Measurements from ENCODE around the gene CDH1.

- no peak for TF ChIP-seq CTCF (conservative IDR thresholded peaks at IDR 0.05; ENCODE audit: low read depth, low read length)
- no peak for TF ChIP-seq EZH2 (IDR thresholded peaks at IDR 0.05; ENCODE audit: low read length, unreplicated experiment)
Observed at GRCh38 chr16:68857479-68857878, 120.4 kb downstream of the CDH1 start.

Measured in PC-3 (cell line).